TTC549 (cell line): Measurements from ENCODE around the gene NEUROD1.

ENCODE experiments used
- FAIRE-seq: peaks from 2 replicates; lab custom pipeline; 2012; peaks lifted over from hg19 to GRCh38; lab: Jason Lieb, UNC

The NEUROD1 gene

DNA sequence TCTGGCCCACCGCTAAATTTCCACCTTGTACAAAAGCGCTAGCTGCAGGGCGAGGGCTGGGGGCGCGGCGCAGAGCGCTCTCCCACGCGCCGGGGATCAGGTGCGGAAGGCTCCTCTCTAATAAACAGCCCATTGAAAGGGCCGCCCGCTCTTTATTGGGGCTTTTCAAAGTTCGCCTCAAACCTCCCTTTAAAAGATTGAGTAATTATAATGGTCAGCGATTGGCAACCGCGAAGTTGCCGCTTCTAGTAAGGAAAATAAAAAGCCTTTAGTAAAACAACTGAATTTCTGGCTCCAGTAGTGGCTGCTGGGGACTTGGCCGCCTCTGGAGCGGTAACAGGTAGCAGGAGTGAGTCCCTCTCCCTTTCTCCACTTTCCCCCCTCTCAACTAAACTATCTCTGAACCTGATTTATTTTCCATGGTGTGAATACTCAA, 755 bp downstream of the NEUROD1 start:
- no peak for FAIRE-seq

GRCh38 chr2:181678861-181679543, 1.3 kb downstream of the NEUROD1 start:
- FAIRE-seq, result no peak

DNA sequence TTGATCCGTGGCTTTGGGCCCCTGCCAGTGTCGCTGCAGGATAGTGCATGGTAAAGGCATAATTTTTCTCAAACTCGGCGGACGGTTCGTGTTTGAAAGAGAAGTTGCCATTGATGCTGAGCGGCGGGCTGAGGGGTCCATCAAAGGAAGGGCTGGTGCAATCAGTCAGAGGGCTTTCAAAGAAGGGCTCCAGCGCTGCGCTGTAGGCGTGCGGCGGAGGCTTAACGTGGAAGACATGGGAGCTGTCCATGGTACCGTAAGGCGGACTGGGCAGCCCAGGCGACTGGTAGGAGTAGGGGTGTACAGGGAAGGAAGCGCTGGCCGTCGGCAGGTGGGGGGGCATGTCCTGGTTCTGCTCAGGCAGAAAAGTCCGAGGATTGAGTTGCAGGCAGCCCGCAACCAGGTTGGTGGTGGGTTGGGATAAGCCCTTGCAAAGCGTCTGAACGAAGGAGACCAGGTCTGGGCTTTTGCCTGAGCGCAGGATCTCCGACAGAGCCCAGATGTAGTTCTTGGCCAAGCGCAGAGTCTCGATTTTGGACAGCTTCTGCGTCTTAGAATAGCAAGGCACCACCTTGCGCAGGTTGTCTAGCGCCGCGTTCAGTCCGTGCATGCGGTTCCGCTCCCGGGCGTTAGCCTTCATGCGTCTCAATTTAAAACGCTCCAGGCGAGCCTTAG, 2.3 kb downstream of the NEUROD1 start:
- FAIRE-seq, result no peak

DNA sequence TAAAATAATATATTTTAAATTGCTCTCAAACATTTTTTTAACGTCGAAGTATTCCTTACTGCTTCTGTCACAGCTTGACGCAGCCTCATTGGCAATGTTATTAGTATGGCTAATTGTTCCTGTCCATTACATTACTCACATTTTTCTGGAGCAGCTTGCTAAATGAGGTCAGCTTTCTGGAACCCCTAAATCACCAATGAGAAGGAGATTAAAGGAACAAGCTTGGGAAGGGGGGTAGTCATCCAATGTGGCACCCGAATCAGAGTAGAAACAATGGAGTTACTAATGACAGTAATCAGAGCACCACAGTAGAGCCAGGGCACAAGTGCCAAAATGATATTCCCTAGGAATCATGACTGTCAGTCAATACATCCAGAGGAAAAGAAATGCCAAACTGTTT, 5.1 kb downstream of the NEUROD1 start:
- no peak for FAIRE-seq

DNA sequence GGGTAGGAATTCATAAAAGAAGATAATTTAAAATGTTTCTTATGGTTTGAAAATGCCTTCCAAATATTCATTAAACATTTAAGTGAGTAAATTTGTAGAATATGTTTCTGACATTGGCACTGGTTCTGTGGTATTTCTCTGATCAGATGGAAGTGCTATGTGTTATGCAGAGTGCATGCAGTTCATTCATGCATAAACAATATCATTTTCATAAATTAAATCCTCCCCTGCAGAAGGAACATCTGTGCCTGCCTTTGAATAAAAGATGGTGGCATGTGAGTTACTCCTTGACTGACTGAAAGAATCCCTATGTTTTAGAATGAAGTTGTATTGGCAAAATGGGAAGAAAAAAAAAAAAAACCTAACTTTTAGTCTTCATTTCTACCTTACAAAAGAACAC, 5.9 kb downstream of the NEUROD1 start:
- no peak for FAIRE-seq

- FAIRE-seq, result no peak
Observed at GRCh38 chr2:181673173-181673572, 7.1 kb downstream of the NEUROD1 start.

GRCh38 chr2:181672255-181673008, 7.9 kb downstream of the NEUROD1 start:
- FAIRE-seq, result no peak

DNA sequence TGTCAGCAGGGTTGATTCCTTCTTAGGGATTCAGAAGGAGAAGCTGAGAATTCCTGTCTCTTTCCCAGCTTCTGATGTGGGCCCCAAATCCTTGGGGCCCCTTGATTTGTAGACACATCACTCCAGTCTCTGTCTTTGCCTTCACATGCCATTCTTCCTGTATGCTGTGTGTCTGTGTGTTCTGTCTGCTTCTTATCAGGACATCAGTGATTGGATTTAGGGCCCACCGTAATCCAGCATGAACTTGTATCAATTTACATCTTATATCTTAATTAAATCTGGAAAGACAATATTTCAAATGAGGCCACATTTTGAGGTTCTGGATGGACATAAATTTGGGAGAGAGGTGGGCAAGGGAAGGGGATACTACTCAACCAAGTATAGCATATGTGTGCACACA, 9.7 kb downstream of the NEUROD1 start:
- FAIRE-seq, result no peak

DNA sequence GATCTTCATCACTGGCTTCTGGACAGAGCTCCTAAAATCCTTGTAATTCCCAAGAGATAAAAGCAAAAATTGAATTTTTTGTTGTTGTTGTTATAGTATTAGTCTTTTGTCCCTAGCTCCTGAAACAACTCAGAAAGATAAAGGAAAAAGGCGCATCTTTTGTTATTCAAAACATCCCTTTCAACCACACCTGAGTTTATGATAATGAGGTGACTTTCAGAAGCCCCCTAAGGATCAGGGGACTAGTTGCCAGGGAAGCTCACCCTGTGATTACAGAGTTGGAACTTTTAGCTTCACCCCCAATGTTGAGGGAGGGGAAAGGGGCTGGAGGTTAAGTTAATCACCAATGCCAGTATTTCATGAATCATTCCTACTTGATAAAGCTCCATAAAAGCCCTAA, 13.1 kb downstream of the NEUROD1 start:
- FAIRE-seq, result no peak

- FAIRE-seq, result no peak
Observed at GRCh38 chr2:181662287-181662686, 18.0 kb downstream of the NEUROD1 start.

DNA sequence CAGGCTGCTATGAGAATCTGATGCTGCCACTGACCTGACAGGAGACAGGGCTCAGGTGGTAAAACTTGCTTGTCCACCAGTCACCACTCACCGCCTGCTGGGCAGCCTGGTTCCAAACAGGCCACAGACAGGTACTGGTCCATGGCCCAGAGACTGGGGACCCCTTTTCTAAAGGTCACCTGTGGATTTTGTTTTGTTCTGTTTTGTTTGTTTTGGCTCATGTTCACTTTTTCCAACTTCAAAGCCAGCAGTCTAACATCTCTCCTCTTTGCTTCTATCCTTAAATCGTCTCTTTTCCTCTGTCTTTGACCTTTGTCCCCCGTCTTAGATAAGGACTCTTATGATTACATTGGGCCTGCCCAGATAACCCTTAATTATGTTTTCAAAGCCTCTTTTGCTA, 20.1 kb downstream of the NEUROD1 start:
- no peak for FAIRE-seq

- FAIRE-seq, result no peak
Observed at GRCh38 chr2:181658444-181658843, 21.9 kb downstream of the NEUROD1 start.

GRCh38 chr2:181657379-181657778, 22.9 kb downstream of the NEUROD1 start:
- FAIRE-seq, result no peak

- no peak for FAIRE-seq
Observed at GRCh38 chr2:181656450-181657291, 23.6 kb downstream of the NEUROD1 start, which contains the start of gene CERKL. TSS of gene CERKL (minus strand) at chr2:181657105. CDS start at chr2:181657006, 99 bp downstream.

- no peak for FAIRE-seq
Observed at GRCh38 chr2:181655519-181655918, 24.8 kb downstream of the NEUROD1 start.

GRCh38 chr2:181649436-181649979, 30.8 kb downstream of the NEUROD1 start:
- no peak for FAIRE-seq

GRCh38 chr2:181648478-181649155, 31.7 kb downstream of the NEUROD1 start:
- FAIRE-seq, result no peak

GRCh38 chr2:181646415-181646987, 33.8 kb downstream of the NEUROD1 start:
- FAIRE-seq, result no peak

GRCh38 chr2:181643151-181643550, 37.2 kb downstream of the NEUROD1 start:
- no peak for FAIRE-seq

- FAIRE-seq, result no peak
Observed at GRCh38 chr2:181642086-181642485, 38.2 kb downstream of the NEUROD1 start.

DNA sequence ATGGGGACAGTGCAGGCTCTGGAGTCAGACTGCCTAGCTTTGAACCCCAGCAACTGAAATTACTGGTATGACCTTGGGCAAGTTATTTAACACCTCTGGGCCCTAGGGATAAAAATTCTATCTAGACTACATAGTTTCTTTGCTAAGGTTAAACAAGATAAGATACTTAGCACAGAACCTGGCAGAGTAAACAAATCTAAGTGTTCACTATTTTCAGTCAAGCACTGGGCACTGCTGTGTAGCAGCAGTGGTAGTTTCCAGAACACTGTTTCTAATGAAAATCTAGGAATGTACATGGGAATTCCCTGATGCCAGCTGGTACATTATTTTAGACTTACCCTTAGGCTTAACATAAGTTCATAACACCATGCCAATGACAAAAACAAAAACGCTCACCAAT, 40.6 kb downstream of the NEUROD1 start:
- no peak for FAIRE-seq
